ENCODE results near the gene NBEA. TPM values are rescaled to one million over a fixed set of nuclear protein-coding genes. Genes with fewer than 3 reads are reported as not detected.

Gene NBEA
- total and polyA plus RNA-seq, 2 experiments from 2014 or later = 9.1 to 29.1 TPM

GRCh38 chr13:34900288-34900739 lies 41.8 kb upstream of the NBEA start (continued):
- no peak for TF ChIP-seq CTCF (conservative IDR thresholded peaks at IDR 0.05; ENCODE audit: low read depth in 2 of 2)
- TF ChIP-seq REST (IDR thresholded peaks at IDR 0.05; ENCODE audit: unreplicated experiment) = no peak
- TF ChIP-seq ETS1 (IDR thresholded peaks at IDR 0.05) = no peak
- no peak for TF ChIP-seq EZH2 (IDR thresholded peaks at IDR 0.05; ENCODE audit: low read depth, unreplicated experiment)
- no peak for TF ChIP-seq POLR2AphosphoS5 (IDR thresholded peaks at IDR 0.05; ENCODE audit: low read depth)

GRCh38 chr13:34901572-34901971 lies 40.5 kb upstream of the NBEA start:
- no peaks in the 10 kb centered on the region for H4K20me1 ChIP-seq (replicated peaks; ENCODE audit: insufficient read depth)
- H2AFZ ChIP-seq = no peak overlapping the region
- no peak overlapping the region for H3K4me3 ChIP-seq
- peak overlapping the region; percentile 85; the same call in 1 of the 2 replicates for H3K27ac Mint-ChIP-seq
- 0 out of 2 replicates have a peak, but pooled peaks cover 4% of the 10 kb centered on the region for H3K27me3 ChIP-seq (ENCODE audit: insufficient read depth)
- DNase-seq (ENCODE audit: low spot score) = no peak
- H3K9me3 Mint-ChIP-seq = no peaks in the 10 kb centered on the region
- ATAC-seq = no peak
- H3F3A ChIP-seq (replicated peaks; ENCODE audit: low read depth) = no peaks in the 10 kb centered on the region; the same call in 1 of the 2 replicates
- H3K36me3 ChIP-seq (ENCODE audit: insufficient read depth) = no peaks in the 10 kb centered on the region
- H3K27me3 Mint-ChIP-seq (ENCODE audit: insufficient read depth, low read depth, poor library complexity) = peaks cover 2% of the 10 kb centered on the region
- H3K27ac ChIP-seq (ENCODE audit: low read depth) = no peak overlapping the region; the same call in 1 of the 2 replicates
- H3K9me2 ChIP-seq (ENCODE audit: insufficient read depth) = peaks cover 3% of the 10 kb centered on the region; the same call in 1 of the 2 replicates
- H3K79me2 ChIP-seq (replicated peaks; ENCODE audit: insufficient read depth) = no peaks in the 10 kb centered on the region
- H3K4me1 Mint-ChIP-seq = peaks cover 54% of the 10 kb centered on the region
- H3K36me3 Mint-ChIP-seq (ENCODE audit: low read depth) = no peaks in the 10 kb centered on the region
- peak overlapping the region; percentile 40 for H3K4me2 ChIP-seq
- peaks cover 45% of the 10 kb centered on the region for H3K4me1 ChIP-seq (ENCODE audit: insufficient read depth)
- H3K4me3 Mint-ChIP-seq = no peak overlapping the region
- no peak for TF ChIP-seq ZNF114 (CRISPR knock-in tag; IDR thresholded peaks at IDR 0.05)
- TF ChIP-seq EZH2 (IDR thresholded peaks at IDR 0.05; ENCODE audit: low read depth, unreplicated experiment) = no peak
- TF ChIP-seq EZH2phosphoT487 (IDR thresholded peaks at IDR 0.05; ENCODE audit: unreplicated experiment) = no peak
- TF ChIP-seq CREB1 (CRISPR knock-in tag; IDR thresholded peaks at IDR 0.05; ENCODE audit: low read depth) = no peak
- no peak for TF ChIP-seq POLR2AphosphoS5 (IDR thresholded peaks at IDR 0.05; ENCODE audit: low read depth)
- no peak for TF ChIP-seq ZNF331 (CRISPR knock-in tag; IDR thresholded peaks at IDR 0.05; ENCODE audit: low read depth)
- no peak for TF ChIP-seq STAT1 (IDR thresholded peaks at IDR 0.05; ENCODE audit: unreplicated experiment)
- TF ChIP-seq NANOG (IDR thresholded peaks at IDR 0.05; ENCODE audit: borderline replicate concordance) = no peak
- no peak for TF ChIP-seq CTCF (conservative IDR thresholded peaks at IDR 0.05; ENCODE audit: low read depth in 2 of 2)
- TF ChIP-seq REST (IDR thresholded peaks at IDR 0.05; ENCODE audit: unreplicated experiment) = no peak

Measured in GM23338 (cell line).